ENCODE data around the gene SULT1A3. TPM values are rescaled to one million over a fixed set of nuclear protein-coding genes. Genes with fewer than 3 reads are reported as not detected.
"Not testable (repeated sequence)": the region's sequence is repeated elsewhere in the genome, so short reads cannot be mapped to it uniquely, and the experiment has no call there.

SULT1A3 gene
- total RNA-seq, 4 donors from 2014 or later, result 97.4 to 195 (median 133) TPM

DNA sequence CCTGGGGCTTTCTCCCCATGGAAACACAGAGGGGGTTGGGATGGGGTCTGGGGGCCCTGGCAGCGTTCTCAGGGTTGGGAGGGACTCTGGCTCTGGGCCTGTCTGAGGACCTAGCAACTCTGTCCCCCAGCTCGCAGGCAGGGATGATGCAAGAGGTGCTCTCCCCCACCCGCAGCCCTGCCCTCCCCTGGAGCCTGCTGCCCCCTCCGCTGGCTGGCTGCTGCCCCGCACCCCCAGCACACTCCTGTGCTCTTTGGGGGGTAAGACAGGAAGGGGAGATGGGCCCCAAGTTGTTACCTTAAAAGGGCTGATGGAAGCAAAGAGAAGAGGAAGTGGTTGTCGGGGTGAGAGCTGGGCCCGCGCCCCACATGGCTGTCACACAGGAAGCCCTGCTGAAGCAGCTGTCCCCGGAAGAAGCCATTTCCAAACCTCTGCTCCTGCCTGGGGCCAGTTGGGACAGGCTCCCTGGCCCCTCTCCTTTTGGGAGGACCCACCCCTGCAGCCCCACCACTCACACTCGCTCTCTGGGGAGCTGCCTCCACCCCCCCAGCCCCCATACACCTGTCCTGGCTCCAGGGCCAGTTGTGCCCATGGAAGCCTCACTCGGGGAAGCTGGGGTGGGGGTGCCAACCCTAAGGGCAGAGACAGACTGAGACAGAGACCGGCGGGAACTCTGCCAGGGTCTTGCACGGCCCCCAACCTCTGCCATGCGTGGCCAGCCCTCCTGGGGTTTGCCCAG, 13.2 kb upstream of the SULT1A3 start:
- H3K36me3 ChIP-seq, result no peaks in the 10 kb centered on the region
- no peaks in the 10 kb centered on the region for H3K27me3 ChIP-seq
- TF ChIP-seq, protein P1, sequence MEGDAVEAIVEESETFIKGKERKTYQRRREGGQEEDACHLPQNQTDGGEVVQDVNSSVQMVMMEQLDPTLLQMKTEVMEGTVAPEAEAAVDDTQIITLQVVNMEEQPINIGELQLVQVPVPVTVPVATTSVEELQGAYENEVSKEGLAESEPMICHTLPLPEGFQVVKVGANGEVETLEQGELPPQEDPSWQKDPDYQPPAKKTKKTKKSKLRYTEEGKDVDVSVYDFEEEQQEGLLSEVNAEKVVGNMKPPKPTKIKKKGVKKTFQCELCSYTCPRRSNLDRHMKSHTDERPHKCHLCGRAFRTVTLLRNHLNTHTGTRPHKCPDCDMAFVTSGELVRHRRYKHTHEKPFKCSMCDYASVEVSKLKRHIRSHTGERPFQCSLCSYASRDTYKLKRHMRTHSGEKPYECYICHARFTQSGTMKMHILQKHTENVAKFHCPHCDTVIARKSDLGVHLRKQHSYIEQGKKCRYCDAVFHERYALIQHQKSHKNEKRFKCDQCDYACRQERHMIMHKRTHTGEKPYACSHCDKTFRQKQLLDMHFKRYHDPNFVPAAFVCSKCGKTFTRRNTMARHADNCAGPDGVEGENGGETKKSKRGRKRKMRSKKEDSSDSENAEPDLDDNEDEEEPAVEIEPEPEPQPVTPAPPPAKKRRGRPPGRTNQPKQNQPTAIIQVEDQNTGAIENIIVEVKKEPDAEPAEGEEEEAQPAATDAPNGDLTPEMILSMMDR (IDR thresholded peaks at IDR 0.05), result no peak
- no peak for TF ChIP-seq POLR2A (IDR thresholded peaks at IDR 0.05)
- no peaks in the 10 kb centered on the region for H3K9me3 ChIP-seq
- peak overlapping the region; percentile 65 to 97 (median 67) for H3K4me3 ChIP-seq
- H3K27ac ChIP-seq, result peak overlapping the region; percentile 80 to 97 (median 86)
- H3K4me1 ChIP-seq, result peaks cover 0 to 34% (median 19%) of the 10 kb centered on the region in 4 donors
- DNase-seq, result peak; percentile 59 to 94 (median 90)

DNA sequence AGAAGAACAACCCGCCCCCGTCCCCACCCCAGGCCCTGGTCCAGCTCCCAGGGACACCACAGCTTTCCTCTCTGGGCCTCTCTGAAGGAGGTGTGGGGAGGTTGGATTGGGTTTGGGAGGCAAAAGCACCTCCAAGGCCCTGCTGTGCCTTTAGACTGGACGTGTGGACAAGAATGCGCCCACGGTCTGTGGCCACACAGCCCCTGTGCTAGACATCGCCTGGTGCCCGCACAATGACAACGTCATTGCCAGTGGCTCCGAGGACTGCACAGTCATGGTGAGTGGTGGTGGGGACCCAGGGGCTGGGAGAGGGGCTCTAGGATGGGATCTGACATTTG, 12.6 kb upstream of the SULT1A3 start:
- TF ChIP-seq POLR2A (IDR thresholded peaks at IDR 0.05), result no peak
- TF ChIP-seq, protein P1 (IDR thresholded peaks at IDR 0.05), result no peak
- Histone ChIP-seq H3K4me1 (peaks cover 0 to 34% (median 19%) of the 10 kb centered on the region in 4 donors), H3K9me3 (no peaks in the 10 kb centered on the region), H3K27ac (peak overlapping the region; percentile 80 to 97 (median 86)), H3K36me3 (no peaks in the 10 kb centered on the region), H3K4me3 (peak overlapping the region; percentile 65 to 97 (median 67)), H3K27me3 (no peaks in the 10 kb centered on the region)
- DNase-seq, result no peak

DNA sequence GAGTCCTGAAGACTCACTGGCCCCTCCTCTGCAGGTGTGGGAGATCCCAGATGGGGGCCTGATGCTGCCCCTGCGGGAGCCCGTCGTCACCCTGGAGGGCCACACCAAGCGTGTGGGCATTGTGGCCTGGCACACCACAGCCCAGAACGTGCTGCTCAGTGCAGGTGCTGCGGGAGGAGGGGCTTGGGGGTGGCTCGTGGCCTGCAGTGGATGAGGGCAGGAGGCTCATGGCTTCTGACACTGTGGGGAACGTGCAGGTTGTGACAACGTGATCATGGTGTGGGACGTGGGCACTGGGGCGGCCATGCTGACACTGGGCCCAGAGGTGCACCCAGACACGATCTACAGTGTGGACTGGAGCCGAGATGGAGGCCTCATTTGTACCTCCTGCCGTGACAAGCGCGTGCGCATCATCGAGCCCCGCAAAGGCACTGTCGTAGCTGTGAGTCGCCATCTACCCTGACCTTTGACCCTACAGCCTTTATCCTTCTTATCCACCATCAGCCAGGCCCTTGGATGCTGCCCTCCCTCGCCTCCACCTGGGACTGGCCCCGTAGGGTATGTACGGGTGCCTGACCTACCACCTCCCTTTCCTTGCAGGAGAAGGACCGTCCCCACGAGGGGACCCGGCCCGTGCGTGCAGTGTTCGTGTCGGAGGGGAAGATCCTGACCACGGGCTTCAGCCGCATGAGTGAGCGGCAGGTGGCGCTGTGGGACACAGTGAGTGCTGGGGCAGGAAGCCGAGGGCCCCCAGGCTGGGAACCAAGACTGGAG, 12.1 kb upstream of the SULT1A3 start:
- peak overlapping the region in 3 of 4 donors; percentile 65 to 97 (median 66) for H3K4me3 ChIP-seq

DNA sequence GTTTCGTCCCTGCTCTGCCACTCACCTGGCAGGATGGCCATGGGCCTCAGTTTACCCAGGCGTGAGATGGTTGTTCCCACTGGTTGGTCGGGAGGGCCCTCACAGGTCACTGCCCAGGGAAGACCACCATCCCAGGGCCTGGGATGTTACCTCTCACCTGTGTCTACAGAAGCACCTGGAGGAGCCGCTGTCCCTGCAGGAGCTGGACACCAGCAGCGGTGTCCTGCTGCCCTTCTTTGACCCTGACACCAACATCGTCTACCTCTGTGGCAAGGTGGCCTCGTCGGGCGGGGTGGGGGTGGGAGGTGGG, 11.5 kb upstream of the SULT1A3 start:
- TF ChIP-seq, protein P1 (IDR thresholded peaks at IDR 0.05), result peak in 1 of 6 experiments; percentile 19
- TF ChIP-seq POLR2A (IDR thresholded peaks at IDR 0.05), result no peak
- Histone ChIP-seq H3K27ac (peak overlapping the region; percentile 80 to 97 (median 86)), H3K36me3 (no peaks in the 10 kb centered on the region), H3K27me3 (no peaks in the 10 kb centered on the region), H3K4me3 (peak overlapping the region in 1 of 4 donors; percentile 97), H3K9me3 (no peaks in the 10 kb centered on the region), H3K4me1 (peaks cover 0 to 34% (median 19%) of the 10 kb centered on the region in 4 donors)
- no peak for DNase-seq

More for the DNA sequence above, 12.1 kb upstream of the SULT1A3 start:
- Histone ChIP-seq H3K27ac (peak overlapping the region; percentile 80 to 97 (median 86)), H3K36me3 (no peaks in the 10 kb centered on the region), H3K27me3 (no peaks in the 10 kb centered on the region), H3K4me1 (peaks cover 0 to 34% (median 19%) of the 10 kb centered on the region in 4 donors), H3K9me3 (no peaks in the 10 kb centered on the region)
- peak; percentile 88 to 95 (median 93) for DNase-seq
- TF ChIP-seq, protein P1 (IDR thresholded peaks at IDR 0.05), result peak; percentile 72 to 86 (median 78)
- TF ChIP-seq POLR2A (IDR thresholded peaks at IDR 0.05), result no peak

DNA sequence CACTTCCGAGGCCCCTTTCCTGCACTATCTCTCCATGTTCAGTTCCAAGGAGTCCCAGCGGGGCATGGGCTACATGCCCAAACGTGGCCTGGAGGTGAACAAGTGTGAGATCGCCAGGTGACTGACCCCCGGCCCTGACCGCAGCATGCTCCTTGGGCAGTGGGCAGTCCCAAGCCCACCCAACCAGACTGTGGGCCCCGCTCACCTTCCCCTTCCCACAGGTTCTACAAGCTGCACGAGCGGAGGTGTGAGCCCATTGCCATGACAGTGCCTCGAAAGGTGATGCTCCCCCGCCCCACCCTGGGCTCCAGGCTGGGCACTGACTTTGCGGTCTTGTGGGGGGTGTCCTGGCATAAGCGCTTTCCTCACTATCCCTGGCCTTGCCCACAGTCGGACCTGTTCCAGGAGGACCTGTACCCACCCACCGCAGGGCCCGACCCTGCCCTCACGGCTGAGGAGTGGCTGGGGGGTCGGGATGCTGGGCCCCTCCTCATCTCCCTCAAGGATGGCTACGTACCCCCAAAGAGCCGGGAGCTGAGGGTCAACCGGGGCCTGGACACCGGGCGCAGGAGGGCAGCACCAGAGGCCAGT, 11.0 kb upstream of the SULT1A3 start:
- H3K27me3 ChIP-seq, result no peaks in the 10 kb centered on the region
- H3K4me1 ChIP-seq, result peaks cover 0 to 29% (median 19%) of the 10 kb centered on the region in 4 donors
- peak overlapping the region in 1 of 4 donors; percentile 97 for H3K4me3 ChIP-seq
- H3K27ac ChIP-seq, result peak overlapping the region in 3 of 4 donors; percentile 80 to 97 (median 90)
- H3K9me3 ChIP-seq, result no peaks in the 10 kb centered on the region
- TF ChIP-seq, protein P1 (IDR thresholded peaks at IDR 0.05), result no peak
- no peak for TF ChIP-seq POLR2A (IDR thresholded peaks at IDR 0.05)
- H3K36me3 ChIP-seq, result no peaks in the 10 kb centered on the region
- peak; percentile 18 to 49 (median 48) for DNase-seq

DNA sequence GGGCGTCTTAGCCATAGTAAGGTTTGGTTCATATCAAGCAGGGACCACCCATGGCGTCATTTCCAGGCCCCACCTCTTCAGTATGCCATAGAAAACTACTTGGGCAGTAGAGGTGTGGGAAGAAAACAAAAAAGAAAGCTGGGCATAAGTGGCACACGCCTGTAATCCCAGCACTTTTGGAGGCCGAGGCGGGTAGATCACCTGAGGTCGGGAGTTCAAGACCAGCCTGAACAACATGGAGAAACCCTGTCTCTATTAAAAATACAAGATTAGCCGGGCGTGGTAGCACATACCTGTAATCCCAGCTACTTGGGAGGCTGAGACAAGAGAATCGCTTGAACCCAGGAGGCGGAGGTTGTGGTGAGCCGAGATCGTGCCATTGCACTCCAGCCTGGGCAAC, 7.9 kb upstream of the SULT1A3 start:
- H3K27me3 ChIP-seq, H3K36me3 ChIP-seq, DNase-seq, H3K27ac ChIP-seq, H3K9me3 ChIP-seq, H3K4me3 ChIP-seq: not testable (repeated sequence)
- peaks cover 0 to 19% (median 17%) of the 10 kb centered on the region in 4 donors for H3K4me1 ChIP-seq

DNA sequence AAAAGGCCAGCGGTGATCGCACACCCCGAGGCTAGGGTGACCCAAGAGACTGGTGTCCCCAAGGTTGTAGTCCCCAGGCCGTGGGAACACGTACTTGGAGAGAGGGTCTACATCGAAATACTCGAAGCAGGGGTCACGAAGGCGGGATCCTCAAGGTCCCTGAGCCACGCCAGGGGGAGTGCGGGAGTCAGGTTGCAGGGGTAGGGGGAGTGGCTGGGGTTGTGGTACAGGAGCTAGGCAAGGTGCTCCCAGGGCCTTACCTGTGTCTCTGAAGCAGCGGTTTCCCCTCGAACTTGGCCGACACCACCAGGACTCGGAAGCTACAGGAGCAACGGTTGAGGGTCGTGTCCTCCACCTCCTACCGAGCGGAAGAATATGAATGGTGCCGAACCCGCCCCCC, 6.0 kb upstream of the SULT1A3 start:
- not testable (repeated sequence) for H3K27me3 ChIP-seq, DNase-seq, H3K9me3 ChIP-seq, H3K4me3 ChIP-seq, H3K36me3 ChIP-seq, H3K27ac ChIP-seq, H3K4me1 ChIP-seq

DNA sequence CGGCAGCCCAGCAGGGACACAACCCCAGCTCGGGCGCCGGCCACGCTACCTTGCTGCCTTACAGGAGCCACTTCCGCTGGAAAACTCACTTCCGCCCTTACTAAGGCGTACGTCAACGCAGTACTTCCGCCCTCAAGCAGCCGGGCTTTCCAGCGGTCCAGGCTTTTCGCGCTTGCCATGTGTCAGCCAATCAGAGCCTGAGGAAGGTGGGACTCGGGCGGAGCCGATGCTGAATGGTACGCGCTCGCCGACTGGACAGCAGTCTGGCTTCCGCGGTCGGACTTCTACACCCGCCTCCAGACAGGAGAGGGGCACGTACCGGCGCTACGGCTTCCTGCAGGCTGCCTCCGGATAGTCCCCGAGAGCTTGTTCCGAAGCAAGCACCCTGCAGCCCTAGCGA, 5.4 kb upstream of the SULT1A3 start, which contains the start of the genes BOLA2B and SLX1A:
Gene BOLA2B, minus strand, starts transcription at position 52 of the 400 bp plus-strand sequence. CDS start 71 bp downstream, outside the sequence.
Gene SLX1A, plus strand, starts transcription at position 261 of the 400 bp plus-strand sequence. CDS start 210 bp downstream, outside the sequence.
- H3K9me3 ChIP-seq, H3K27me3 ChIP-seq: not testable (repeated sequence)
- H3K27ac ChIP-seq, result peak within 1 kb of the TSS; percentile 61 to 91 (median 74)

More for the DNA sequence above, 5.4 kb upstream of the SULT1A3 start, which contains the start of the genes BOLA2B and SLX1A:
- not testable (repeated sequence) for H3K4me1 ChIP-seq, H3K36me3 ChIP-seq, DNase-seq
- peak within 1 kb of the TSS; percentile 42 to 66 (median 49) for H3K4me3 ChIP-seq
